Left cardiac atrium (tissue), 4 donors: ENCODE measurements around the gene HDAC7. TPM values are rescaled to one million over a fixed set of nuclear protein-coding genes. Genes with fewer than 3 reads are reported as not detected.

ENCODE experiments used
- ATAC-seq, 2 donors: fragments of 200-7000 bp; cut with Tn5 transposase; one replicate each; pipeline ENCODE4 v1.9.1; 2020; ENCODE audit warnings: mild to moderate bottlenecking in 2 of 2, moderate library complexity in 2 of 2
- DNase-seq: peaks from one replicate; pipeline ENCODE4 v3.0.0-alpha.2; 2020
- intact Hi-C, 2 donors: fragments of 100-400 bp; cut with DNase I; formaldehyde crosslinking; loops; one replicate each; pipeline versions ENCODE4 v1.14.1 to v1.15.1; 2022 to 2023
- long read RNA-seq: library from polyadenylated mRNA; unstranded; transcript quantifications from one replicate; pipeline ENCODE4 v2.0.0, GENCODE V29; 2021
- total RNA-seq, 2 donors: library from RNA; stranded (reverse); fragmentation: NEBNext Ultra II Directional; extraction: Animal tissue kit (Norgen Biotek cat#: 25700); gene quantifications; one replicate each; pipeline ENCODE4 v1.2.1, GENCODE V29; 2021
- donor health status: DM: no; HTN: yes; CAD: no.
- donor health status: DM: no; HTN: yes; CAD: no; lungs with severe emphysema.
- donor health status: DM: yes; HTN: yes; CAD: no.
- donor health status: Dilated cardiomyopathy.

HDAC7 gene
- total RNA-seq: 10 to 100 TPM; 41.6 to 58.0 TPM
- long read RNA-seq, partial matches to known transcripts: 36 of 47 reads
- long read RNA-seq, other reads (novel, unspliced or antisense): 11 of 47 reads

DNA sequence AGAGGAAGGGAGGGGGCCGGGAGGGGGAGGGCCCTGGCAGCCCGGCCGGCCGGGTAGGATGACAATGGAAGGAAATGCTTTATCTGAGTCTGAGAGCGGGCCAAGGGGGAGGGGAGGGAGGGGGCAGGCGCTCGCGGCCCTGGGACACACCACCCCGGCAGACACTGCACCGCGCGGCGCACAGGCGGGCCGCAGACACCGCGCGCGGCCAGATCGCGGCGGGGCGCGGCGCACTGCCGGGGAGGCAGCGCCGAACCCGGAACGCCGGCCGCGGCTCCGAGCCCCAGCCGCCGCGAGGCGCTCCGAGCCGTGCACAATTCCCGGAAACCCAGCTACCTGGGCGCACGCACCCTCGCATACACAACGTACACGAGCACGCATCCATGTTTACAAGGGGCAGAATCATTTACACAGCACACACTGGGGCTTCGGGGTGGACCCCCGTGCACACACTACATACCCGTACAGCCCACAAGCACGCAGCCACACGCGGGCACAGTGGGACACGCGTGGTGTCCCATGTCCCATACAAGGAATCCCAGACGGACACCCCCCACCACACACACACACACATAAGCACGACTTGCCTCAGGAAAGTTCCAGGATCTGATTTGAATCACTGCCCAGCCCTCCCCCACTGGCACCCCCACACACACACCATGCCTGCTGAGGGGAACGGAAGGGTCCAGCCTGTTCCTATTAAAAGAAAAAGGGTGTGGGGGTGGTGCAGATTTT is at the start of gene HDAC7:
Gene HDAC7, minus strand, starts transcription at position 8 of the 735 bp plus-strand sequence. CDS start 118 bp downstream, outside the sequence.
- DNase-seq: peak; percentile 92
- peak; percentile 72 to 75 for ATAC-seq
- intact Hi-C loops: no loop called here

DNA sequence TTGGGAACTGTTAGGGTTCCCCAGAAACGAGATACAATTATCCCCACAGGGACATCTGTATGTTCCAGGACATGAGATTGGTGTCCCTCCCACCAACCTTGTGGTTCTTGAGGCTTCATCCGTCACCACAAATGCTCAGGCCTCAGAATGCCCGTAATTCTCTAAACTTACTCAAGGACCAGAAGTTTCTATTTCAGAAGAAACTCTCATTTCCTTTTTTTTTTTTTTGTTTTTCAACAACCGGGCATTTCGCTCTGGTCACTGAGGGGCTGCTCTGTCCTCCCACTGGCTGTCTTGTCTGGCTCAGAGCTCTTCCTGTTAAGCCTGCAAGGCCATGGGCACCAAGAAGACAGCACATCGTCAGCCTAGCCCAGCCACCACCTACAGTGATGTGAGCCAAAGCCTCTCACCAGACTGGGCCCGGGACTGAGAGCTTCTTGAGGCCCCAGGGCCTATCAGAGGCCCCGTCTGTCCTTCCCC is 48.9 kb upstream of the HDAC7 start:
- DNase-seq (no peak), ATAC-seq (no peak)
- intact Hi-C loops: no loop called here

DNA sequence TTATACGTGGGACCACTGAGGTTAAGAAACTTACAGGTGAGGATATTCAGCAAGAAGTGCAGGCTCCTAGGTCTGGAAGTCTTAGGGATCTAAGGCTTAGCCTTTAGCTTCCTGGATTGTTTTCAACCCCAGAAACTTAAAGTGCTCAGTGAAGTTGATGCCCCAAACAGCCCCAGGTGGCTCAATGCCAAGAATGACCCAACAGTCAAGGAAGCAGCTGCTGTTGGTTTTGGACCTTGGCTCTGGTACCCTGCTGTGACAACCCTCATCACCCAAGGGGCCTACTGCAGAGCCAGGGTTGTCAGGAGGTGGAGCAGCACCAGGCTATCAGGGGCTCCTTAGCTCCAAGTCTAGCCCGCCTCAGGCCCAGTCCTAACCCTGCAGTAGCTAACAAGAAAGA is 48.3 kb upstream of the HDAC7 start:
- peak; percentile 44 for DNase-seq
- intact Hi-C loops: no loop called here
- no peak for ATAC-seq

DNA sequence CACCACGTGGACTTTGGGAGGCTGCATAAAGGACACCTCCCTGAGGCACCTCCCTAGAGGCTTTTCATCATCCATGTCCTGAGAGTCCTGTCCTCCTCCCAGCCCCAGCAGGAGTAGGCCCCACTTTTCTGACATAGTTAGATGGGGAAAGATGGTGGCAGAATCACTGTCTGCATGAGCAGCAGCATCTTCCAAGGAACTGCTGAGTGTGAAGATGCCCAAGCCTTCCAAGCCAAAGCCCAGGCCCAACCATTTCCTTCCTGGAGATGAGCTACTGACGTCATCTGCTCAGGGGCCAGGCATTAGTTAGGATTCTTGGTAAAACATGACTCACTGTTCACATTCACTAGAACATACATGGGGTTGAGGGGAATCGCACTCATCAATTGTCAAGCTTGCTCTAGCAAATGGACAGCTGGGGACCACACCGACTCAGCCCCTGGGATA is 47.8 kb upstream of the HDAC7 start:
- intact Hi-C loops: no loop called here
- ATAC-seq (peak in 1 of 2 donors; percentile 41), DNase-seq (peak; percentile 55)

DNA sequence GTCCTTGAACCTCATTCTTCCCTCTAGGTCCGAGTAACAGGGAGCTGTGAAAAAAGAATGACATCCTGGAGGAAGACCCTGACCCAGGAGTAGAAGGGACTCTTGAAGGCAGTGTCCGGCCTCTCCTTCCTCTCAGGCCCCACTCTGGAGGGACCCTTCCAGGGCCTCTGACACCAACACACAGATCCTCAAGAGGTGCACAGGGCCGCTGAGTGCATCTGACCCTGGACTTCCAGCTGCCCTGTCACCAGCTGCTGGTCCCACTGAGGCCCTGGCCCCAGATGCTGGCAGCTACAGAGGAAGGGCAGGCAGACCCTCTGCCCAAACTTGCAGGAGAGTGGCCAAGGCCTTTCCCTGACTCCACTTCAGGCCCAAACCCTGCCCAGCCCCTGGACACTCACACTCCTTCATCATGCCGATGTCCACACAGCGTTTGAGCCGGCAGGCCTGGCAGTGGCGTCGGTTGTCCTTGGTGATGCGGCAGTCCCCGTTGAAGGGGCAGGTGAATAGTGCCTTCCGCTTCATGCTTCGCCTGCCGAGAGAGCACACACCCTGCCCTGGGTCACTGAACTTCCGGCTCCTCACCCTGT is 45.0 kb upstream of the HDAC7 start:
- intact Hi-C loops: no loop called here
- no peak for DNase-seq
- ATAC-seq: no peak

- ATAC-seq (no peak), DNase-seq (no peak)
- intact Hi-C loops: no loop called here
Observed at GRCh38 chr12:47863985-47864384, 44.3 kb upstream of the HDAC7 start.

GRCh38 chr12:47863467-47863866 is 43.8 kb upstream of the HDAC7 start:
- ATAC-seq: no peak
- DNase-seq: no peak
- intact Hi-C loops: no loop called here

DNA sequence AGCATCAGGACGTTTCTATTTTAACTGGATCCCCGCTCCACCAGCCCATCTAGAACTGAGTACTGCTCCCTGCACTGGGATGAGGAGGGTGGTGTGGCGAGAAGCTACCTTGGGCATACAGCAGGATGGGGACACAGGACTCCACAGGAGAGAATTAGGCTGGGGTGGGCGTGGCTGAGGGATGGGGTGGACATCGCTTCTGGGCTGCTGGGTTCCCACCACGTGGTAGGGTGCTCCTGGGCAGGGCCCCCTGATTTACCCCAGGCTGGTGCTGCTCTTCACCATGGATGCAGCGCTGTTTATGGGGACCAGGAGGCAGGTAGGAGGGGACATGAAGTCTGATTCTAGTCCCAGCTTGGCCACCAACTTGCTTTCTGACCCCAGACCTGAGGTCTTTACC is 43.2 kb upstream of the HDAC7 start:
- ATAC-seq: no peak
- DNase-seq: no peak
- intact Hi-C loops: no loop called here

- no peak for DNase-seq
- ATAC-seq: no peak
- intact Hi-C loops: no loop called here
Observed at GRCh38 chr12:47862167-47862750, 42.6 kb upstream of the HDAC7 start.

DNA sequence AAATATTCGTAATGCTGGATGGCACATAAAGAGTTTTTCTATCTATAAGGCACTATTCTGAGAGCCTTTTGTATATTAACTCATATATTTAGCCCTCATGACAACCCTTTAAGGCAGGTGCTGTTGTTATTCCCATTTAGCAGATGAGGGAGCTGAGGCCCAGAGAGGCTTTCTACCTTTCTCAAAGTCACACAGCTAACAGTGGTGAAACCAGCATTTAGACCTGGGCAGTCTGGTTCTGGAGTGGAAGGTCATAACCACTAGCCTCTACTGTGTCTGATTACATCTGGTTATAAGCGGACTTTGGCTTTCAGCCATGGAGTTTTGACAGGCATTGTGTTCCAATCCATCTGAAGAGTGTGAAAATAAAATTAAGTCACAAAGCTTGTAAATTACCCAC is 41.2 kb upstream of the HDAC7 start:
- DNase-seq: no peak
- intact Hi-C loops: no loop called here
- no peak for ATAC-seq

DNA sequence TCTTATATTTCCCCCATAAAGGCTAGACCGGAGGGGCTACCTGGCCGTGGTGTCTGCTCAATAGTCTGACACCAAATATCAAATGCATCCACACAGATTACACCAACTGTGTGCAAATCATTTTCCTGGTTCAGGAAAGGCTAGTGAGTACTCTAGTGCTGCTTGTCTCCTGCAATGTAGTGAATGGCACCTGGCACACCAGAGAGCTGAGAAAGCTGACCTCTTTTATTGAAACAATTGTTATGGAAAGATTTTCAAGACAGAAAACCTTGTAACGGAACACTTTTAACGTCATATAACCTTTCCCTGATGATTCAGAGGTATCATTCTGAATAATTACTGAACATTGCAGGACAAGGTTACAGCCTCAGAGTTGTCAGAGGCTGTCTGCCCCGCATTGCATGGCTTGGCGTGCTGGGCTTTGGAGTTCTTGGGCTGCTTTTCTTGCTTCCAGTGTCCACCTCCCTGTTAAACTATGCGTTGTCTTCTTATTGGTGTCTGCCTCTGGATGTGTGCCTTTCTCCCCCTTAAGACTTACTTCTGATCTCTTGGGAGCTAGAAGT is 40.7 kb upstream of the HDAC7 start:
- no peak for ATAC-seq
- DNase-seq: no peak
- intact Hi-C loops: no loop called here

DNA sequence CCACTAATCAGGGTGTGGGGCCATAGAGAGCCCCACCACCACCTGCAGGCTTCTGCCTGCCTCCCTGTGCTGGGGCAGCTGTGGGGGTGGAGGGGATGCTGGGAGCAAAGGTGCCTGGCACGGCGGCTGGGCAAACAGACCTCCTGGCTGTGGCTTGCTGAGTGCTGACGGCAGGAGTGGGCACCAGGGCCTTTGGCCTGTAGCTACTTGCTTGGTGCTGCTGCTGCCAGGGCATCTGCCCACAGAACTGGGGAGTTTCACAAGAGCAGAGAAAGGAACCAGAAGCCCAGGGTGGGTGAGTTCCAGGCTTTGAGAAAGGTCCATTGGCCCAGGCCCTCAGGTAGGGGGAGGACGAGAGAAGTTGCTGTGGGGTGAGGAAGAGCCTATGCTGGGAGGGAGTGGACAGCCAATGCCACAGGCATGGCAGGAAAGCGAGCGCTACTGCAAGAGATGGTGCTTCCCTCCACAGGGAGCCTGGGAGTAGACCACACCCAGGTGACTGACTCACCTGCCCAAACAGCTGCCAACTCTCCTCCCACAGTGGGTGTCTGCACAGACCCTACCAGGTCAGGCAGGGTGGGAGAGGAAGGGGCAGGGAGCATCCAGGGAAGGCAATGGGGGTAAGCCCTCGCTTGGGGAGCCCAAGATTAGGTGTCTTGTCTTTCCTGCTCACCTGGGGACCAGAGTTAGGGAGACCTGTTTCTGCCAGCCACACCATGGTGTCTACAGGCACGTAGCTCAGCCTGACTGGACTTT is 39.0 kb upstream of the HDAC7 start:
- intact Hi-C loops: no loop called here

GRCh38 chr12:47856721-47857575 is 37.2 kb upstream of the HDAC7 start:
- DNase-seq (no peak), ATAC-seq (no peak)
- intact Hi-C loops: no loop called here

More for the DNA sequence above, 39.0 kb upstream of the HDAC7 start:
- no peak for DNase-seq
- peak in 1 of 2 donors; percentile 38 for ATAC-seq

- ATAC-seq (no peak), DNase-seq (no peak)
- intact Hi-C loops: no loop called here
Observed at GRCh38 chr12:47856094-47856493, 36.4 kb upstream of the HDAC7 start.

GRCh38 chr12:47855502-47855901 is 35.8 kb upstream of the HDAC7 start:
- intact Hi-C loops: no loop called here
- no peak for DNase-seq
- ATAC-seq: no peak

- intact Hi-C loops: no loop called here
Observed at GRCh38 chr12:47854531-47854930, 34.8 kb upstream of the HDAC7 start.

DNA sequence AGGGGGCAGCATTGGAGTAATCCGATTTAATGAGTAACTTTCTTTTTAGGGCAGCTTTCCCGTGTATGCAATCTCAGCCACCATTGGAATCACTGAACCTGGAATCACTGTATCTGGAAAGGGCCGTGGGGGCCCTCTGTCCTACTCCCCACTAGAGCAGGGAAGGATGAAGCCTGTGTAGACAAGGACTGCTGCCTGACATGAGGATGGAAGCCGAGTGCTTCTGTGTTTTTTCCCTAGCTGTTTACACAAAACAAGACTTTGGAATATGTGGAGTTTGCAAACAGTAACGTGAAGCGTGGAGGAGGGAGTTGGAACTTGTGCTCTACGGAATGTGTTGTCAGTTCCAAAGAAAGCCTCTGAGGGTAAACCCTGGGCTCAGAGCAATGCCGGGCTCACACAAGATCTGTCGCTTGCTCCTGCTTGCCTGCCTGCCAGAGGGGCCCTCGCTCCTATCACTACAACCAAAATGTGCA is 32.4 kb upstream of the HDAC7 start:
- ATAC-seq (peak; percentile 19 to 72), DNase-seq (no peak)
- intact Hi-C loops: no loop called here

More at GRCh38 chr12:47854531-47854930, 34.8 kb upstream of the HDAC7 start:
- no peak for ATAC-seq
- no peak for DNase-seq

- intact Hi-C loops: no loop called here
- ATAC-seq: no peak
- no peak for DNase-seq
Observed at GRCh38 chr12:47851303-47851952, 31.7 kb upstream of the HDAC7 start.
